CD14-positive monocyte (primary cell): Measurements from ENCODE around the gene SYNPO2. TPM values are rescaled to one million over a fixed set of nuclear protein-coding genes. Genes with fewer than 3 reads are reported as not detected.
A peak's percentile ranks its signal among the peaks of the same experiment; 100 is the strongest.

Experiments used
- DNase-seq, 3 donors: peaks; one replicate each; pipeline ENCODE4 v3.0.0-alpha.2; 2011 to 2022
- H2AFZ ChIP-seq: 2 replicates; pipeline ENCODE4 v1.6.0; 2012; ENCODE audit warnings: mild to moderate bottlenecking, low read depth, low read length, inconsistent platforms; ENCODE audit not compliant: insufficient read depth, poor library complexity, severe bottlenecking
- H3K27ac ChIP-seq, 2 donors: 1 replicate in 1 of 2; 2 replicates in 1 of 2; pipeline ENCODE4 v1.5.1; 2012 to 2013; ENCODE audit warnings: low read length in 2 of 2, control low read depth in 1 of 2, inconsistent platforms in 1 of 2, low read depth in 1 of 2, mild to moderate bottlenecking in 1 of 2
- H3K27me3 ChIP-seq, 2 donors: one replicate each; pipeline versions ENCODE4 v1.6.0 to v1.6.1; 2011 to 2013; ENCODE audit warnings: low read length in 2 of 2; ENCODE audit not compliant: control insufficient read depth in 2 of 2, insufficient read depth in 2 of 2
- H3K36me3 ChIP-seq, 2 donors: replicated peaks in 1 of 2; 1 replicate in 1 of 2; 2 replicates in 1 of 2; pipeline versions ENCODE4 v1.5.1 to v1.6.1; 2012 to 2013; ENCODE audit warnings: low read length in 2 of 2, control low read depth in 1 of 2, inconsistent platforms in 1 of 2, mild to moderate bottlenecking in 1 of 2; ENCODE audit not compliant: insufficient read depth in 2 of 2, control insufficient read depth in 1 of 2
- H3K4me1 ChIP-seq, 2 donors: 1 replicate in 1 of 2; 2 replicates in 1 of 2; pipeline versions ENCODE4 v1.5.1 to v1.6.1; 2012 to 2013; ENCODE audit warnings: low read length in 2 of 2, control low read depth in 1 of 2, inconsistent platforms in 1 of 2, mild to moderate bottlenecking in 1 of 2, moderate library complexity in 1 of 2; ENCODE audit not compliant: insufficient read depth in 2 of 2, control insufficient read depth in 1 of 2
- H3K4me2 ChIP-seq: replicated peaks from 2 replicates; pipeline ENCODE3; 2012; ENCODE audit warnings: low read length, moderate library complexity, mild to moderate bottlenecking; ENCODE audit not compliant: poor library complexity, severe bottlenecking; ENCODE audit errors: extremely low read depth
- H3K4me3 ChIP-seq, 3 experiments: fragments of 200-600 bp in 1 of 3; sonication (generic) in 1 of 3; replicated peaks in 1 of 3; 1 replicate in 2 of 3; 2 replicates in 1 of 3; pipeline ENCODE4 v1.5.1; 2011 to 2013; ENCODE audit warnings: low read length in 3 of 3, mild to moderate bottlenecking in 3 of 3, control low read depth in 2 of 3, low read depth in 2 of 3, inconsistent platforms in 1 of 3, moderate library complexity in 1 of 3
- H3K79me2 ChIP-seq: 2 replicates; pipeline ENCODE4 v1.6.0; 2012; ENCODE audit warnings: mild to moderate bottlenecking, control low read depth, inconsistent platforms, low read length, moderate library complexity; ENCODE audit not compliant: insufficient read depth
- H3K9ac ChIP-seq: 2 replicates; pipeline ENCODE4 v1.6.0; 2017; ENCODE audit warnings: low read length, mild to moderate bottlenecking; ENCODE audit not compliant: insufficient read depth, poor library complexity, severe bottlenecking
- H3K9me3 ChIP-seq, 2 donors: replicated peaks in 1 of 2; 1 replicate in 1 of 2; 2 replicates in 1 of 2; pipeline versions ENCODE4 v1.5.1 to v1.6.1; 2012 to 2013; ENCODE audit warnings: low read length in 2 of 2, control low read depth in 1 of 2; ENCODE audit not compliant: control insufficient read depth in 1 of 2, insufficient read depth in 1 of 2
- H4K20me1 ChIP-seq: 2 replicates; pipeline ENCODE4 v1.6.0; 2012; ENCODE audit warnings: mild to moderate bottlenecking, low read length, control low read depth, moderate library complexity; ENCODE audit not compliant: insufficient read depth
- H3K27ac Mint-ChIP-seq, 7 donors: one replicate each; pipeline ENCODE4 v1.8.0; 2020; ENCODE audit warnings: mild to moderate bottlenecking in 7 of 7, mixed read lengths in 7 of 7, moderate library complexity in 6 of 7, inconsistent platforms in 2 of 7
- H3K27me3 Mint-ChIP-seq, 3 donors: one replicate each; pipeline ENCODE4 v1.8.0; 2021 to 2022; ENCODE audit warnings: low read depth in 3 of 3, mild to moderate bottlenecking in 3 of 3, mixed read lengths in 3 of 3, moderate library complexity in 3 of 3, inconsistent platforms in 1 of 3
- H3K36me3 Mint-ChIP-seq, 2 donors: one replicate each; pipeline ENCODE4 v1.8.0; 2020; ENCODE audit warnings: mixed read lengths in 2 of 2, inconsistent platforms in 1 of 2, mild to moderate bottlenecking in 1 of 2
- H3K4me1 Mint-ChIP-seq: one replicate; pipeline ENCODE4 v1.8.0; 2020; ENCODE audit warnings: mild to moderate bottlenecking, mixed read lengths
- H3K4me3 Mint-ChIP-seq, 2 donors: one replicate each; pipeline ENCODE4 v1.8.0; 2020; ENCODE audit warnings: mild to moderate bottlenecking in 2 of 2, mixed read lengths in 2 of 2, moderate library complexity in 1 of 2
- H3K9me3 Mint-ChIP-seq, 7 donors: one replicate each; pipeline ENCODE4 v1.8.0; 2020 to 2022; ENCODE audit warnings: mixed read lengths in 7 of 7, mild to moderate bottlenecking in 6 of 7, moderate library complexity in 6 of 7, inconsistent platforms in 2 of 7
- WGBS: methylation state at CpG from one replicate; pipeline ENCODE4 v1.1.5; 2013; ENCODE audit warnings: missing lambda C conversion rate; ENCODE audit not compliant: insufficient coverage; 5-methylcytosine and 5-hydroxymethylcytosine counted together
- intact Hi-C, 2 donors: fragments of 100-400 bp; cut with micrococcal nuclease; formaldehyde crosslinking; loops; one replicate each; pipeline versions ENCODE4 v1.15.0 to v1.15.1; 2023
- polyA plus RNA-seq, 3 donors: library from polyadenylated mRNA; depleted of rRNA in 1 of 3; unstranded in 2 of 3; stranded (reverse) in 1 of 3; fragments of 300-500 nt in 2 of 3; fragments of >200 nt in 1 of 3; fragmentation: Illumina TruSeq in 2 of 3; gene quantifications; 1 replicate in 2 of 3; 2 replicates in 1 of 3; pipeline ENCODE4 v1.2.3, GENCODE V29; 2012 to 2021
- TF ChIP-seq, protein P1 (sequence below): fragments of 200-600 bp; IDR thresholded peaks from one replicate; pipeline ENCODE4 v1.8.0; 2022; ENCODE audit warnings: antibody characterized with exemption, mild to moderate bottlenecking

Gene SYNPO2
- polyA plus RNA-seq, 3 donors = 0.04 TPM; not detected in 2

DNA sequence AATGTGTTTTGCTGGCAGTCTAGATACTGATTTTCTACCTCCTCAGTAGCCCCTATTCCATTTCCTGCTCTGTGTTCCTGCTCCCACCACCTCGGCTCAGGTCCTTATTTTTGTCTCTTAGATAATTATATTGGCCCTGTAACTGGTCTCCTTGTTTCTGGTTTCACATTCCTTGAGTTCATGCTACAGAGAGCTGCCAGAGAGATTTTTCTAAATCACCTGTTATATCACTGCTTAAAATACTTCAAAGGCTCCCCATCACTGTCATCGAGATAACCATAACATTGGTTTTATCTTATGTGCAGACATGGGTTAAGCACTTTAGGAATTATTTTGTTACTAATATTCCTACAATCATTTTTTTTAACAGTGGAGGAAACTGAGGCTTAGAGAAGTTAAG lies 9.6 kb downstream of the SYNPO2 start:
- whole genome bisulfite sequencing = no CpG with 5 or more reads among the region's 2 CpGs
- H3K9ac ChIP-seq = no peak overlapping the region
- no peaks in the 10 kb centered on the region for H3K79me2 ChIP-seq
- Mint-ChIP-seq H3K4me3 (no peak overlapping the region), H3K27ac (no peak overlapping the region), H3K36me3 (no peaks in the 10 kb centered on the region), H3K4me1 (no peaks in the 10 kb centered on the region), H3K9me3 (peaks cover 0 to 2% (median 0%) of the 10 kb centered on the region in 7 donors), H3K27me3 (peaks cover 0 to 4% (median 2%) of the 10 kb centered on the region in 3 donors)
- no peaks in the 10 kb centered on the region for H4K20me1 ChIP-seq
- TF ChIP-seq, protein P1, sequence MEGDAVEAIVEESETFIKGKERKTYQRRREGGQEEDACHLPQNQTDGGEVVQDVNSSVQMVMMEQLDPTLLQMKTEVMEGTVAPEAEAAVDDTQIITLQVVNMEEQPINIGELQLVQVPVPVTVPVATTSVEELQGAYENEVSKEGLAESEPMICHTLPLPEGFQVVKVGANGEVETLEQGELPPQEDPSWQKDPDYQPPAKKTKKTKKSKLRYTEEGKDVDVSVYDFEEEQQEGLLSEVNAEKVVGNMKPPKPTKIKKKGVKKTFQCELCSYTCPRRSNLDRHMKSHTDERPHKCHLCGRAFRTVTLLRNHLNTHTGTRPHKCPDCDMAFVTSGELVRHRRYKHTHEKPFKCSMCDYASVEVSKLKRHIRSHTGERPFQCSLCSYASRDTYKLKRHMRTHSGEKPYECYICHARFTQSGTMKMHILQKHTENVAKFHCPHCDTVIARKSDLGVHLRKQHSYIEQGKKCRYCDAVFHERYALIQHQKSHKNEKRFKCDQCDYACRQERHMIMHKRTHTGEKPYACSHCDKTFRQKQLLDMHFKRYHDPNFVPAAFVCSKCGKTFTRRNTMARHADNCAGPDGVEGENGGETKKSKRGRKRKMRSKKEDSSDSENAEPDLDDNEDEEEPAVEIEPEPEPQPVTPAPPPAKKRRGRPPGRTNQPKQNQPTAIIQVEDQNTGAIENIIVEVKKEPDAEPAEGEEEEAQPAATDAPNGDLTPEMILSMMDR = no peak
- no peak overlapping the region for H3K4me3 ChIP-seq
- no peak for DNase-seq
- H3K27ac ChIP-seq = no peak overlapping the region
- no peaks in the 10 kb centered on the region for H3K36me3 ChIP-seq
- H3K9me3 ChIP-seq = no peaks in the 10 kb centered on the region
- no peak overlapping the region for H3K4me2 ChIP-seq
- no peak overlapping the region for H2AFZ ChIP-seq
- peaks cover 0 to 2% of the 10 kb centered on the region in 2 donors for H3K27me3 ChIP-seq
- intact Hi-C loops = no loop called here
- no peaks in the 10 kb centered on the region for H3K4me1 ChIP-seq

DNA sequence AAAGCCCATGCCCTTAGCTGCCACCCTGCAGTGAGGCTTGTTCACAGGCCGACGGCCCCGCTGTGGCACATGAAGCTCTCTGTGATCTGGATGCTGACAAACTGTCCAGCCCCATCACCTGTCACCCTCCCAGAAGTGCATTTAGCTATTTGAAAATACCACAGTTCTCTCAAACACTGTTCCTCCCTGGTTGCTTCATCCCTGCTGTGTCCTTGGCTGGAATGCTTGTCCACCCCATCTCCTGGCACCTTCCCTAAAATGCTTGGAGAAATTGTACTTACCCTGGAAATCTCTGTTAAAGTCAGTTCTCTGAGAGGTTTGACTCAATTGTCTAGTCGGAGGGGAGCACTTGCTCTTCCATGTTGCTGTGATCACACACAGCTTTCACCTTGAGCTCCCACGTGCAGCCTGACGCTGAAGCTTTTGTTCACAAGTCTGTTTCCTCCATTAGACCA lies 10.1 kb downstream of the SYNPO2 start:
- no peaks in the 10 kb centered on the region for H4K20me1 ChIP-seq
- TF ChIP-seq, protein P1 = no peak
- no peaks in the 10 kb centered on the region for H3K79me2 ChIP-seq
- no peak overlapping the region for H2AFZ ChIP-seq
- no peak overlapping the region for H3K27ac ChIP-seq
- H3K27me3 ChIP-seq = peaks cover 0 to 2% of the 10 kb centered on the region in 2 donors
- Mint-ChIP-seq H3K27ac (peak overlapping the region in 1 of 7 donors; percentile 41), H3K4me3 (no peak overlapping the region), H3K36me3 (no peaks in the 10 kb centered on the region), H3K9me3 (peaks cover 0 to 2% (median 0%) of the 10 kb centered on the region in 7 donors), H3K4me1 (no peaks in the 10 kb centered on the region), H3K27me3 (peaks cover 0 to 4% (median 2%) of the 10 kb centered on the region in 3 donors)
- H3K36me3 ChIP-seq = no peaks in the 10 kb centered on the region
- H3K9me3 ChIP-seq = no peaks in the 10 kb centered on the region
- WGBS = no CpG with 5 or more reads among the region's 6 CpGs
- no peaks in the 10 kb centered on the region for H3K4me1 ChIP-seq
- no peak for DNase-seq
- no peak overlapping the region for H3K4me2 ChIP-seq
- no peak overlapping the region for H3K9ac ChIP-seq
- intact Hi-C loops = no loop called here
- no peak overlapping the region for H3K4me3 ChIP-seq
